ENCODE measurements around the gene F8A3. TPM values are rescaled to one million over a fixed set of nuclear protein-coding genes. Genes with fewer than 3 reads are reported as not detected.

F8A3 gene
- total RNA-seq, 1 donor from 2014 or later = not detected

GRCh38 chrX:155434906-155435743, 23.3 kb downstream of the F8A3 start:
- H3K4me3 ChIP-seq (ENCODE audit: low read depth, low read length) = no peak overlapping the region
- TF ChIP-seq, protein P1, sequence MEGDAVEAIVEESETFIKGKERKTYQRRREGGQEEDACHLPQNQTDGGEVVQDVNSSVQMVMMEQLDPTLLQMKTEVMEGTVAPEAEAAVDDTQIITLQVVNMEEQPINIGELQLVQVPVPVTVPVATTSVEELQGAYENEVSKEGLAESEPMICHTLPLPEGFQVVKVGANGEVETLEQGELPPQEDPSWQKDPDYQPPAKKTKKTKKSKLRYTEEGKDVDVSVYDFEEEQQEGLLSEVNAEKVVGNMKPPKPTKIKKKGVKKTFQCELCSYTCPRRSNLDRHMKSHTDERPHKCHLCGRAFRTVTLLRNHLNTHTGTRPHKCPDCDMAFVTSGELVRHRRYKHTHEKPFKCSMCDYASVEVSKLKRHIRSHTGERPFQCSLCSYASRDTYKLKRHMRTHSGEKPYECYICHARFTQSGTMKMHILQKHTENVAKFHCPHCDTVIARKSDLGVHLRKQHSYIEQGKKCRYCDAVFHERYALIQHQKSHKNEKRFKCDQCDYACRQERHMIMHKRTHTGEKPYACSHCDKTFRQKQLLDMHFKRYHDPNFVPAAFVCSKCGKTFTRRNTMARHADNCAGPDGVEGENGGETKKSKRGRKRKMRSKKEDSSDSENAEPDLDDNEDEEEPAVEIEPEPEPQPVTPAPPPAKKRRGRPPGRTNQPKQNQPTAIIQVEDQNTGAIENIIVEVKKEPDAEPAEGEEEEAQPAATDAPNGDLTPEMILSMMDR (conservative IDR thresholded peaks at IDR 0.05; ENCODE audit: low read depth, low read length) = no peak
- no peak for DNase-seq (ENCODE audit: low read depth)

GRCh38 chrX:155417769-155418168, 40.7 kb downstream of the F8A3 start:
- TF ChIP-seq, protein P1 (conservative IDR thresholded peaks at IDR 0.05; ENCODE audit: low read depth, low read length) = no peak
- no peak for DNase-seq (ENCODE audit: low read depth)
- no peak overlapping the region for H3K4me3 ChIP-seq (ENCODE audit: low read depth, low read length)

Other genes starting within 250 kb of the F8A3 start
- gene VBP1, start 242.2 kb downstream of the F8A3 start, total RNA-seq = 58.9 and 68.6 TPM in 2 replicates
- gene RAB39B, start 194.1 kb downstream of the F8A3 start, total RNA-seq = 0.36 TPM in 1 of 2 replicates, not detected in the other
- gene CLIC2, start 124.0 kb downstream of the F8A3 start, total RNA-seq = not detected in 2 replicates
- not detected in 2 replicates for gene F8A2, start 76.5 kb downstream of the F8A3 start, total RNA-seq
- 0.14 and 0.23 TPM in 2 replicates for gene SPRY3, start 154.0 kb upstream of the F8A3 start, total RNA-seq
- 8.5 and 8.6 TPM in 2 replicates for gene TMLHE, start 154.3 kb upstream of the F8A3 start, total RNA-seq

Measured in epithelial cell of proximal tubule (primary cell).